RPMI7951 (cell line): ENCODE data around the gene RAB3GAP2. TPM values are rescaled to one million over a fixed set of nuclear protein-coding genes. Genes with fewer than 3 reads are reported as not detected.
"Not testable (repeated sequence)": the region's sequence is repeated elsewhere in the genome, so short reads cannot be mapped to it uniquely, and the experiment has no call there.

Experiments used
- DNase-seq: peaks from one replicate; pipeline ENCODE4 v3.0.0-alpha.2; 2012; ENCODE audit warnings: low read depth
- total RNA-seq: library from RNA; depleted of rRNA; stranded (reverse); fragments of >200 nt; shearing (Covaris generic); gene quantifications from 2 replicates; pipeline ENCODE4 v1.2.3, GENCODE V29; 2014; rRNA removed

RAB3GAP2 gene, protein sequence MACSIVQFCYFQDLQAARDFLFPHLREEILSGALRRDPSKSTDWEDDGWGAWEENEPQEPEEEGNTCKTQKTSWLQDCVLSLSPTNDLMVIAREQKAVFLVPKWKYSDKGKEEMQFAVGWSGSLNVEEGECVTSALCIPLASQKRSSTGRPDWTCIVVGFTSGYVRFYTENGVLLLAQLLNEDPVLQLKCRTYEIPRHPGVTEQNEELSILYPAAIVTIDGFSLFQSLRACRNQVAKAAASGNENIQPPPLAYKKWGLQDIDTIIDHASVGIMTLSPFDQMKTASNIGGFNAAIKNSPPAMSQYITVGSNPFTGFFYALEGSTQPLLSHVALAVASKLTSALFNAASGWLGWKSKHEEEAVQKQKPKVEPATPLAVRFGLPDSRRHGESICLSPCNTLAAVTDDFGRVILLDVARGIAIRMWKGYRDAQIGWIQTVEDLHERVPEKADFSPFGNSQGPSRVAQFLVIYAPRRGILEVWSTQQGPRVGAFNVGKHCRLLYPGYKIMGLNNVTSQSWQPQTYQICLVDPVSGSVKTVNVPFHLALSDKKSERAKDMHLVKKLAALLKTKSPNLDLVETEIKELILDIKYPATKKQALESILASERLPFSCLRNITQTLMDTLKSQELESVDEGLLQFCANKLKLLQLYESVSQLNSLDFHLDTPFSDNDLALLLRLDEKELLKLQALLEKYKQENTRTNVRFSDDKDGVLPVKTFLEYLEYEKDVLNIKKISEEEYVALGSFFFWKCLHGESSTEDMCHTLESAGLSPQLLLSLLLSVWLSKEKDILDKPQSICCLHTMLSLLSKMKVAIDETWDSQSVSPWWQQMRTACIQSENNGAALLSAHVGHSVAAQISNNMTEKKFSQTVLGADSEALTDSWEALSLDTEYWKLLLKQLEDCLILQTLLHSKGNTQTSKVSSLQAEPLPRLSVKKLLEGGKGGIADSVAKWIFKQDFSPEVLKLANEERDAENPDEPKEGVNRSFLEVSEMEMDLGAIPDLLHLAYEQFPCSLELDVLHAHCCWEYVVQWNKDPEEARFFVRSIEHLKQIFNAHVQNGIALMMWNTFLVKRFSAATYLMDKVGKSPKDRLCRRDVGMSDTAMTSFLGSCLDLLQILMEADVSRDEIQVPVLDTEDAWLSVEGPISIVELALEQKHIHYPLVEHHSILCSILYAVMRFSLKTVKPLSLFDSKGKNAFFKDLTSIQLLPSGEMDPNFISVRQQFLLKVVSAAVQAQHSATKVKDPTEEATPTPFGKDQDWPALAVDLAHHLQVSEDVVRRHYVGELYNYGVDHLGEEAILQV (N-terminal part only)
- total RNA-seq: 16.5 and 18.3 TPM in 2 replicates

DNA sequence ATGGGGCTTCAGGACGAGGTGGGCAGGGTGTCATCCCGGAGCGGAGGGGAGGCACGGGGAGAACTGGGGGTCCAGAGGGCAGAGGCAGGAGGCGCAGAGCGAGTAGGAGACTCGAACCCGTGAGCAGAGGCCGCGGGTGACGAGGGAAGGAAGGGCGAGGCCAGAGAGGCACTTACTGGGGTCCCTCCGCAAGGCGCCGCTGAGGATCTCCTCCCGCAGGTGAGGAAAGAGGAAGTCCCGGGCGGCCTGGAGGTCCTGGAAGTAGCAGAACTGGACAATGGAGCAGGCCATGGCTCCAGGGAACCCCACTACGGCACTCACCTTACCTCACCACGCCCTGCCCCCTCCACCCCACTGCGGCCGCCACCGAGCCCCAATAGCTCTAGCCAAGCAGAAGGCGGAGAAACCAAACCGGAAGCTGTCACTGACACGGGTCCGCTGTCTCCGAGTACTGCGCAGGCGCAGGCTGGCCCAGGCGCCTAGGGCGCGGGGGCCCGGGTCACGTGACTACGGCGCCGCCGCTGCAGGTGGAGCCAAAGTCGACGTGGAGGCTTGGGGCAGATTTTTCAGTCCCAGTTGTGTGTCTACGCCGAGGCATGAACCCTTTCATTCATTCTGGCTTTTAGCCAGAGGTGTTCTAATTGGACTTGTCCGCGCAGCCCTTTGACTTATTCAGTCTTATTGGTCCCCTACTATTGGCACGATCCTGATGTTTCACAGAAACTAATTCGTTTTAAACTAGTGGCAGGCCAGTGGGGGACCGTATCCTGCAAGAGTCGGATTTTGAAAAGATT, at the start of gene RAB3GAP2:
RAB3GAP2 (minus strand) TSS at position 407 of the 794 bp plus-strand sequence; CDS start at position 291, 116 bp downstream.
- DNase-seq: peak; percentile 88

DNA sequence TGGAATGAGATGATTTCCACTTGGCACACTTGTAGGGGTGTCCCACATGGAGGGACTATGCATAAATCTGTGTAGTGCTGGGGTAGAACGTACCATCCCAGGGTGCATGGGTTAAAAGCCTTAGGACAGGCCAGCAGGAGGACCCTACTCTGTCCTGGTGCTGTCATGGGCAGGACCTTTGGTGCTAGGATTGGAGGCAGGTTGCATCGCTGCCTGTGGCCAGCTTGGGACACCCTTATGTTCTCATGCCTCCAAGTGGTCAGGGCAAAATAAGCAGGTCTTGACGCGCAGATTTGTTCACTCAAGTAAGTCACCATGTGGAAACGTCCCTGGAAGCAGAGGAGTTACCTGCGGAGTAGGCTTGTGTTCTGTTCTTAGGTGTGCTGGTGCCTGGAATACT, 49.5 kb upstream of the RAB3GAP2 start:
- no peak for DNase-seq

DNA sequence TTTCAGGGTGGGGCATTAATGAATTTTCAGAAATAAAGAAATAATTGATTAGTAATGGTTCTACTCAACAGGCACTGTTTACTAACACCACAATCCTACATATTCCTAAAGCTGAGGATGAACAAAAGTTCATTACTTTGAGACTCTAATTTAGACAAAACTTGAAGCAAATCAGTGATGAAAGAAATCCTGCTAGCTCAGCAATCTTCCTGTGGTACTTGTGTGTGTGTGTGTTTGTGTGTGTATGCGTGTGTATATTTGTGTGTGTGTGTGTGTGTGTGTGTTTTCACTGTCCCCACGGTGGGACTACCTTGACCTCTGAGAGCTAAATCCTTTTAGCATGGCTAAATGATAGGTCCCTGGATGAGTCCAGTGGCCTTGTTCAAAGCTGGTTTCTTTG, 48.5 kb upstream of the RAB3GAP2 start:
- DNase-seq: no peak

DNA sequence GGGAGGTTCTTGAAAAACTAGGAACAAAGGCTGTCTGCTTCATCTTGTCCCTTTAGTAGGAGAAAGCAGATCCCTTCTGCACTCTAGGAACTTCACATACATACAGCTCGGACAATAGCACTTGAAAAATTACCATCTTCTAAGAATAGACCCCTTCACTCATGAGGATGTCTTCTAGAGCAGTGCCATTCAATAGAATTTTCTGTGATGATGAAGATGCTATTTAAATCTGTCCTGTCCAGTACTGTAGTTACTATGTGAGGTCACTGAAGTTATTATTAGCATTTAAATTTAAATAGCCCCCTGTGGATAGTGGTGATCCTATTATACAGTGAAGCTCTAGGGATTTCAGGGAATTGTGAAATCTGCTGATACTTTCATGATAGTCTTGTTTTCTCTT, 46.4 kb upstream of the RAB3GAP2 start:
- no peak for DNase-seq

DNA sequence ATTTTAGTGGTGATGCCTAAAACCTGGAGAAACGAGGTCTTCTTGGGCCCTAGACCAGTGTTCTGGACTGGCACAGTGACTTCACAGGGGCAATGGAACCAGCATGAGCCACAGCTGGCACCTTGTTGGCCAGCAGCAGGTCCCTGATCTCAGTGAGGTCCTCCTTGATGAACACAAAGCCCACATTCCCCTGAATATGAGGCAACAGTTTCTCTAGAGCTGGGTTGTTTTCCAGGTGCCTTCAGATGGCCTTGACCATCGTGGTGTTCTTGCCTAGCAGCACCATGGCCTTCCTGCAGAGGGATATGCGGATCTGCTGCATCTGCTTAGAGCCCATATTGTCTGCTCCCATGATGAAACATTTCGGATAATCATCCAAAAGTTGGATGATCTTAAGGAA, 44.9 kb upstream of the RAB3GAP2 start:
- DNase-seq: no peak

DNA sequence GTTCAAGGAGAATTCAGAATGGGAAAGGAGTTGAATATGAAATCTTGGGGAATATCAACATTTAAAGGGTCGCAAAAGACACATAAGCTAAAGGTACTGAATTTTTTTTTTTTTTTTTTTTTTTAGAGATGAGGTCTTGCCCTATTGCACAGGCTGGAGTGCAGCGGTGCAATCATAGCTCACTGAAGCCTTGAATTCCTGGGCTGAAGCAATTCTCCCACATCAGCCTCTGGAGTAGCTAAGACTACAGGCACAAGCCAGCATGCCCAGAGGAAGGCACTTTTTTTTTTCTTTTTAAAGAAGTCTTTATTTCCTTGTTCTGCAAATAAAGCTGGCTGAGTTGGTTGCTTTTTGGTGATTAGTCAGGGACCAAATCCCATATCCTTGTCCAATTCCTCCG, 44.1 kb upstream of the RAB3GAP2 start:
- DNase-seq: no peak

DNA sequence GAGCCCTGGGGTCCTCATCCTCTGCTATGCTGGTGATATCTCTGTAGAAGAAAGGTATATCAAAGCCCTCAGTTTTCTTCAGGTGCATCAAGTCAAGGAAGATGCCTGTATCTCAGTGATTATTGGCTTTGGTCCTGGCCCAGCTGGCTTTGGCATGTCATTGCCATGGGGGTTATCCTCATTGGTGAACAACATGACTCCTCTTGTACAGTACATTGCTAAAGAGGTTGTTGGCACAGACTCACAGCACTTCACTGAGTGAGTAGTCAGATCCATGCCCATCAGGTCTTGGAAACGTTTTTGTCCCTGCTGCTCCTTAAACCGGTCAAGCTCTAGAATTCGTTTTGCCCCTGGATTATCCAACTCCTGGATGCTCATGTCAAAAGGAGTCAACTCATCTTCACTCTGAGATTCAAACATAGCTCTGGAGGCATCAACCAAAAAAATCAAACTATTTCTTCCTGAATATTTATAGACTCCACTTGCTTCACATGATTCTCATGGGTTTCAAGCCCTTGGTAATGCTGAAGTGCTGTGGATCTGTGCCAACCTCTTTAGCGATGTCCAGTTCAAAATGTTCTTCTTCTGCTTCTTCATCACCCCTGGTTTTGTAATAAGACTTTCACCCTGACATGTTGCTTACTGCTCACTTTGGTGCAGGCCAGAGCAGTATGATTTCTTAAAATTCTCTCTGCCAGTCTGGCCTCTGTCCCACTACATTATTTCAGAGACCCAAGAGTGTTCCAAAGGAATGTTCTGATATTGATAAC, 43.0 kb upstream of the RAB3GAP2 start:
- DNase-seq: no peak

DNA sequence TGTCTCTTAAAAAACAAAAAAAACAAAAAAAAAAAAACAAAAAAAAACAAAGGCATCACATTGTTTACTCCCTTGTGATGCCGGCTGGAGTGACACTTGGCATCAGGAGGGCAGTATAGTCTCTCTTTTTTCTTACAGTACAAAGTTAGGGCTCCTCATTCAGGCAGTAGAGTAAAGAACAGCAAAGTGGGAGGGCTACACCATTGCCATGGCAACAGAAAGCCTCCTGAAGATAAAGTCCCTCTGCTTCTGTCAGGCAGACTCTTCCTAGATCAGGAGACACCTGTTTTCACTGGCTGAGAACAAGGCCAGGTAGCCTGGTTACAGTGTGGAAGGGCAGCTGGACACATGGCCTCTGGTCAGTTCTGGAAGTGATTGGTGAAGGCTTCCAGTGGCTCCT, 41.3 kb upstream of the RAB3GAP2 start:
- no peak for DNase-seq

DNA sequence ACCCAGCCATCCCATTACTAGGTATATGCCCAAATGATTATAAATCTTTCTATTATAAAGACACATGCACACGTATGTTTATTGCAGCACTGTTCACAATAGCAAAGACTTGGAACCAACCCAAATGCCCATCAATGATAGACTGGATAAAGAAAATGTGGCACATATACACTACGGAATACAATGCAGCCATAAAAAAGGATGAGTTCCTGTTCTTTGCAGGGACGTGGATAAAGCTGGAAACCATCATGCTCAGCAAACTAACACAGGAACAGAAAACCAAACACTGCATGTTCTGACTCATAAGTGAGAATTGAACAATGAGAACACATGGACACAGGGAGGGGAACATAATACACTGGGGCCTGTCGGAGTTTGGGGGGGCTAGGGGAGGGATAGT, 37.9 kb upstream of the RAB3GAP2 start:
- not testable (repeated sequence) for DNase-seq

DNA sequence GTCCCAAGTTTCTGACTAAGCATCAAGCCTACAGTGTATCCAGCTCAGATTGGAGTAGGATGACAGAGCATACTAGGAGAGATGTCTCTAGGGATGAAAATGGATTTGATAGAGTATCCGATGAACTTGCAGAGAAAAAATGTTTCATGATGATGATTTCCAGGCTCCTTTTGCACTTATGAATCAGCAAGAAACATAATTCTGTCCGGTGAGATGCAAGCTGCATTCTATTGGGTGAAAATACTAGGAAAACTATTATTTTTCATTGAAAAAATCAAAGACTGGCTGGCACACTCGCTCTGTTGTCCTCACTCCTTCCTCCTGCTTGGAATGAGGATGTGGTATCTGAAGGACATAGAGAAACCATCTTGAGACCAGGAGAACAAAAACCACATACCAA, 35.4 kb upstream of the RAB3GAP2 start:
- no peak for DNase-seq

DNA sequence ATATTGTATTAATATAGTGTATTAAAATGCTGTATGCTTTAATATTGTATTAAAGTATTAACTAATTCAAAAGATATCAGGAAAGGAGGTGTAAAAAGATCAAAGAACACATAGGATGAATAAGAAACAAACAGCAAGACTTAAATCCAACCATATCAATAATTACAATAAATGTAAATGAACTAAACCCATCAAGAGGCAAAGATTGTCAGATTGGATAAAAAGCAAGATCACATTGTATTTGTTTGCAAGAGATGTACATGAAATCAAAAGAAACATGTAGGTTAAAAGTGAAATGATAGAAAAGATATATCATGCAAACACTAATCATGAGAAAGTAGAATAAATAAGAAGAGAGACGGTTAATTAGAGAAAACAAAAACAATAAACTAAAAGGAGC, 34.1 kb upstream of the RAB3GAP2 start:
- no peak for DNase-seq

DNA sequence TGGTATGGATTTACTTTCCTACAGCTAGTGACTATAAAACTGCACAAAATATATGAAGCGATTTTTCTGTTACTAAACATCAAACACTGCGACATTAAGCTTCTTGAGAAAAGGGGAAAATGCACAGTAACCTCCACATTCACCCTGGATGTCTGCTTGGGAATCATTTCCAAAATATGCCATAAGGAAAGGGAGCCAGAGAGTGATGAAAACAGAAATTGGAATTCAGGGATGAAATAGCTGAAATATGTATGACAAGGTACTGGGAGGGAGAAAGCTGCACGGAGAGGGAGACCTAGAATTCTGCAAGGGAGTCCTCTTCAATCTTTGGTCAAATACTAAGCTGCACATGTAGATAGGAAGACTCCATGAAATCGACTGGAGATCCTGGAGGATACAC, 31.6 kb upstream of the RAB3GAP2 start:
- no peak for DNase-seq

DNA sequence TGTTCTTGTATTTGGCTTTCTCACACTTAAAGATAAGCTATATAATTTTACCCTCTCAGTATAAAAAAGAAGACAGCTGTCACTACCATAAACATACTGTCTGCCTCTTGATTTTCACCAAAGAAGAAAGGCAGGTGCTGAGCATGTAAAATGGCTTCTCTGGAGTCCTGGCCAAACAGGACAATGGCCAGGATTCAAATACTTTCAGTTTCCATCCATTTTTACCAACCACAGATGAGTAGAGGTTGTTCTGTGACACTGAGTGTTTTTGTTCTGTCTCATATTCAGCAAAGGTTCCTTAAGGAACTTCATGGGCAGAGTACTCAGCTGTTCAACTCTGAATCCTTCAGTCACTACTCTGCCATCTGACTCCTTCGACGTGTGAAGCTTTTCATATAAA, 29.4 kb upstream of the RAB3GAP2 start:
- no peak for DNase-seq

DNA sequence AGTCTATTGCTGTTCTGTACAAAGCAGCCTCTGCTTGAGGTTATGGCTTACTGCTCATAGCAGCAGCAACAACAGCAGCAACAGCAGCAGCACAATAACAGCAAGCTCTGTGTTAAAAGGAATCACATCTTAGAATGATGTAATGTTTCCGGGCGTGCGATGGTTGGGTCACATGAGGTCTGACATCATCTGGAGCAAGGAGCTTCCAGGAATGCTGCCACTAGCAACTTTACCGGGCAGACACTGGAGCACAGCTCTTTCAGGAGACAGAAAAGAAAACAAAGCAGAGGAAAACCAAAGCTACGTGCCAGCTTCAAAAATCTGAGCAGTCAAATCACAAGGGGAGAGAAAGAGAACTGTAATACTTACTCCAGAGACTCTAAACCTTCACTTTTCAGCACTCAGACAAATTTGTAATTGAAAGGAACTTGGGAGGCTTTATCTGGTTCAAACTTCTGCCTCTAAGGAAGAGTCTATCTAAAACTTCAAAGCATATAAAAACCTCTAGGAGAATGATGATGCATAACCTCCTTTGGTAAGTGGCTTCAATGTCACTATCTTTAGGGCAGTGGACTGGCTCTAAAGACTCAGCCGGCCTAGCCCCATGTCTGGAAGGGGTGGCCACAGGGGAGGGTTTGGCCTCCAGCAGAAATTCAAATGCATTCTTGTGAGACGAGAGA, 28.3 kb upstream of the RAB3GAP2 start:
- DNase-seq: peak; percentile 83

DNA sequence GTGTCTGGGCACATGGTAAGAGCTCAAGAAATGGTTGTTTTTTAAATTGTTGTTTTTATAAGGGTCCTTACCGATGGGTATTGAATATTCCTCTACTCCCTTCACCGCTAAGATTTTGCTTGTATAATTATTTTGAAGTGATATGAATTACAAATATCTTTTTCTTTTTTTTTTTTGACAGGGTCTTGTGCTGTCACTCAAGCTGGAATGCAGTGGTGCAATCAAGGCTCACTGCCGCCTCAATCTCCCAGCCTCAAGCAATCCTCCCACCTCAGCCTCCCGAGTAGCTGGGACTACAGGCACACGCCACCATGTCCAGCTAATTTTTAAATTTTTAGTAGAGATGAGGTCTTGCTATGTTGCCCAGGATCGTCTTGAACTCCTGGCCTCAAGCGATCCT, 27.1 kb upstream of the RAB3GAP2 start:
- no peak for DNase-seq

DNA sequence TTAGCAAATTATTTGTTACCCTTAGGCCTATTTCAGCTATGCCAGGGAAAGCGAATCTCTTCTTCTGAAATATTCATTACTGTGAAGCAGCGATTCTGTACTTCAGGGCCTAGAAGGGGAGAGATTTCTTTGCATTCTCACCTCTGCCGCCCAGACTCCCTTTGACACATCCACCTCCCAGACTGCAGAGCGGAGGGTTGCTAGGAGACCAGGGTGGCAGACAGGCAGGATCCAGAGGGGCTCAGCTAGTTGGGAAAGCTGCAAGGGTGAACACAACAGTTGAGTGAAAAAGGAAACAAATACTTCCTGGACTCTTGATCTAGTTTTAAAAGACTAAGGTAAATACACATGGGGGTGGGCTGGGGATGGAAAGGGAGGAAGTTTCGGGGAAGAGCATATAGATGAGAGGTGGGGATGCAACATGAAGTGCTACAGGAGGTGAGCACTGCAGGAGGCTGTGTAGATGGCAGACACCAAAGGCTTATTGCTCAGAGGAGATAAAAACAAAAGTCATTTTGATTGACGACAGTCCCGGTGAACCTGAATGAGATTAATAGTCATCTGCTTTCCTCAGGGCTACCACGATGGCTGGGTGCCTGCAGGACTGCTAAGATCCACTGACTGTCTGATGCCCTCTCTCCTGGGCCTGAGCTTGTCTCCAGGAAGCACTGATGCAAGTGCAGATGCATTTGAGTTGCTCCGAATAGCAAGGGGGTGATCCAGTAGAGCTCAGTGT, 26.4 kb upstream of the RAB3GAP2 start:
- no peak for DNase-seq

DNA sequence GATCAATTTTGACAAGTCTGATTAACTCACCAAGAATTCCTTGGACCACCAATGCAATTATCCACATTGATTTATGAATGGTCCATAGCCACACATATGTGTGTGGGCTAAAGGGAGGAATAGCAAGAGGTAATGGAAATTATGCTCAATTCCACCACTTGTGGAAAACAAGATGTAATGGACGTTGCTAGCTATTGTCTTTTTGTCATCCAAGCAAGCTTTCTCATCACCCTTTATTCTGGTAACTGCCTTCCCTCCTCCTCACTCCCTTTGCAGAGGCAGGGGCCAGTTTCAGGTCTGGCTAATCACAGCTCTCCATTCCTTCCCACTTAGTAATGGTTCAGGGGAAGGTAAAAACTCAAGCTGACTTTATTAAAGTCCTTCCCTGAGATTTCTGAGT, 24.7 kb upstream of the RAB3GAP2 start:
- DNase-seq: no peak

DNA sequence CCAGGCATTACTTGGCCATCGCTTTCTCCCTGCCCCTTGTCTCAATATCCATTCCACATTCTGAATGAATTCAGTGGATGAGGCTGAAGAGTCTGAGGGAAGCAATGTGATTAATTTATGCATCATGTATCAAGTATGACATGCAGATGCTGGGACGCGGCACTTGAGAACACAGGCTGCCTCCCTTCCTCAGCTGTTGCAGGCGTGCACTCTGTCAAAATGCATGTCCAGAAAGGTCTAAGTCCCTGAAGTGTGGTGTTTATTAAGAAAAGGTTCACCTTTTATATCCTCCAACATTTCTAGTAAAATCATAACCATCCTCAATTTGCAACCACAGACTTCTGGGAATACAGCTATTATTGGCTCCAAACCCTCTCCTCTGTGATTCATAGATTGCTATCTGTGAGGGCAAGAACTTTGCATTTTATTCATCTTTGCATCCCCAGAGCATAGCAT, 22.6 kb upstream of the RAB3GAP2 start:
- DNase-seq: no peak

DNA sequence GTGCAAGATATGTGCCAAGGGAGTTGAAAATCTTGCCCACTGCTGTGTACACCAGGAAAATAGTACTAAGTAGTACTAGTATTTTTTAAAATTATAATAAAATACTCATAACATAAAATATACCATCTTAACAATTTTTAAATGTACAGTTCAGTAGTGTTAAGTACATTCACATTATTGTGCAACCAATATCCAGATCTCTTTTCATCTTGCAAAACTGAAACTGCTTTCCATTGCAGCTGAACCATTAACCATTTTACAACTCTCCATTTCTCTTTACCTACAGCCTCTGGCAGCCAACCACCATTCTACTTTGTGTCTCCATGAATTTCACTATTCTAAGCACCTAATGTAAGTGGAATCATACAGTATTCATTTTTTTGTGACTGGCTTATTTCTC, 19.3 kb upstream of the RAB3GAP2 start:
- DNase-seq: no peak
